Esophagus mucosa (tissue), 1 donor: Measurements from ENCODE around the gene LY6G6C. TPM values are rescaled to one million over a fixed set of nuclear protein-coding genes. Genes with fewer than 3 reads are reported as not detected.

ENCODE experiments used
- ATAC-seq: fragments of 200-7000 bp; cut with Tn5 transposase; one replicate; pipeline ENCODE4 v1.9.1; 2020
- total RNA-seq: library from RNA; stranded (reverse); gene quantifications from one replicate; pipeline ENCODE4 v1.2.4, GENCODE V29; 2023
- donor health status: DM: yes; HTN: yes; CAD: no.

Gene LY6G6C
- total RNA-seq: 10.8 TPM

GRCh38 chr6:31721351-31722020 lies at the start of gene LY6G6C:
Gene LY6G6C (minus strand): TSS chr6:31721746. CDS start chr6:31721679, 67 bp downstream.
- no peak for ATAC-seq

DNA sequence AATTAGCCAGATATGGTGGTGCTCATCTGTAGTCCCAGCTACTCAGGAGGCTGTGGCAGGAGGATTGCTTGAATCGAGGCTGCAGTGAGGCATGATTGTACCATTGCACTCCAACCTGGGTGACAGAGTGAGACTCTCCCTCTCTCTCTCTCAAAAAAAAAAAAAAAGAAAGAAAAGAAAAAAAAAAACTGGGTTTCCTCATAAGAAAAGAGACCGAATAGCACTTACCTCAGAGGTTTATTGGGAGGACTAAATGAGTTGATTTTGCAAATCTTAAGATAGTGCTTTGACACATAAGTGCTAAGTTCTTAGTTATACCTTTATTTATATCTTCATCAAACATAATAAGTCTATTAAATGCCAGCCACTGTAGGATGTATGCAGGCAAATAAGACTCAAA lies 49.3 kb upstream of the LY6G6C start:
- no peak for ATAC-seq

GRCh38 chr6:31769684-31770371 lies 48.3 kb upstream of the LY6G6C start:
- ATAC-seq: peak; percentile 87

DNA sequence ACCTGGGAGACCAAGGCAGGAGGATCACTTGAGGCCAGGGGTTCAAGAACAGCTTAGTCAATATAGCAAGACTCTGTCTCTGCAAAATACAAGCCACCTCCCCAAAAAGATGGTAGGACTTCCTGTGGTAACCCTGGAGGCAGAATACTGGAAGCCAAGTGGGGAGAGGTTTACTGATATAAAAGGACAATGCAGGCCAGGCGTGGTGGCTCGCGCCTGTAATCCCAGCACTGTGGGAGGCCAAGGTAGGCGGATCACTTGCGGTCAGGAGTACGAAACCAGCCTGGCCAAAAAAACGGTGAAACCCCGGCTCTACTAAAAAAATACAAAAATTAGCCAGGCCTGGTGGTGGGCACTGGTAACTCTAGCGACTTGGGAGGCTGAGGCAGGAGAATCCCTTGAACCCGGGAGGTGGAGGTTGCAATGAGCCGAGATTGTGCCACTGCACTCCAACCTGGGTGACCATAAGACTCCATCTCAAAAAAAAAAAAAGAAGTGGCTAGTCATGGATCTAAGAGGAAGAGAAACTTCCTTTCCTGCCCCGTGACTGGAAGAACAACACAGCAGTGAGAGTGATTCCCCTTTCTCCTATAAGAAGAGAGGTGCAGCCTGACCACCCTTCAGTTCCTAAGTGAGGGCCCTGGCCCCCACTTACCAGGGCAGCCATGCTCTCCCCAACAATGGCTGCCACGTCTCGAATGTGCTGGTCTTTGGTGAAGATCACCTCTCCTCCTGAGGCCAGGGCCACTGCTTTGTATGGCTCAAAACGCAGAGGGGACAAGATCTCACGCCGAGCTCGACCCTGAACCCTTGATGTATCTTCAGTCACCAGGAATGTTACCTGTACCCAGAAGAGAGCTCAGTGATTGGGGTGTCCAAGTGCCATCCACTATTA lies 47.1 kb upstream of the LY6G6C start:
- no peak for ATAC-seq

- no peak for ATAC-seq
These were observed 45.6 kb upstream of the LY6G6C start for GRCh38 chr6:31767096-31767645.

- no peak for ATAC-seq
These were observed 44.6 kb upstream of the LY6G6C start for GRCh38 chr6:31765910-31766794.

DNA sequence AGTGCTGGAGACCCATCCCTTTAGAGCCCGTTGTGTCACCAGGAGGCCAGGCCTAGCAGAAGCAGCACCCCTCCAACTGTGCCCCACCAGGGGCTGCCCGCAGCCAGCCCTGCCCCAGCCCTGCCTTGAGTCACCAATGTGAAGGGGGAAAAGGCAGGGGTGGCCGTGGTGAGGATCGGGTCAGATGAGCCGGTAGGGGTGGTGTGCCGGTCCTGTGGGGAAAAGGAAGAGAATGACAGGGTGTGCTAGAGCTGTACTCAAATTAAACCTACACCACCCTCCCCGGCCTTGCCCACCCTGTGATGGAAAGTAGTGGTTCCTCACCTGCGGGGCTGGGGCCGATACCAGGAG lies 44.0 kb upstream of the LY6G6C start:
- ATAC-seq: no peak

DNA sequence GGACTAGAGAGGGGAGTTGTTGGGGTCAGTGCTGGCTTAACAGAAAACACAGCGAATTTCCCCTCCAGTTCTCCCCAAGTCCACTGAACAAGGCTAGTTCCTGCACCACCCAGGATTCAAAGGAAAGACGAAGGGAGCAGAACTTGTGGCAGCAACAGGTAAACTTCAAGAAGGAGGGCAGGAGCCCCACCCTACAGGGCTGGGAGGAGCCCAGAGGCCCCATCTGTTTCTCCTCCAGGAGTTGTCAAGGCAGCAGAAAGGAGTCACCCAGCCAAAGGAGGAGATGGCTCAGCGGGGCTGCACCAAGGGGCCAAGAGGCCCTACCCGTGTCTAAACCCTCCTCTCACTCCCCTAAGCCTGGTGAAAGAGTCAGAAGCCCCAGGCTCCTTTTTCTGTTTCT lies 42.7 kb upstream of the LY6G6C start:
- ATAC-seq: no peak

- ATAC-seq: peak; percentile 45
These were observed 42.0 kb upstream of the LY6G6C start for GRCh38 chr6:31763619-31763940.

DNA sequence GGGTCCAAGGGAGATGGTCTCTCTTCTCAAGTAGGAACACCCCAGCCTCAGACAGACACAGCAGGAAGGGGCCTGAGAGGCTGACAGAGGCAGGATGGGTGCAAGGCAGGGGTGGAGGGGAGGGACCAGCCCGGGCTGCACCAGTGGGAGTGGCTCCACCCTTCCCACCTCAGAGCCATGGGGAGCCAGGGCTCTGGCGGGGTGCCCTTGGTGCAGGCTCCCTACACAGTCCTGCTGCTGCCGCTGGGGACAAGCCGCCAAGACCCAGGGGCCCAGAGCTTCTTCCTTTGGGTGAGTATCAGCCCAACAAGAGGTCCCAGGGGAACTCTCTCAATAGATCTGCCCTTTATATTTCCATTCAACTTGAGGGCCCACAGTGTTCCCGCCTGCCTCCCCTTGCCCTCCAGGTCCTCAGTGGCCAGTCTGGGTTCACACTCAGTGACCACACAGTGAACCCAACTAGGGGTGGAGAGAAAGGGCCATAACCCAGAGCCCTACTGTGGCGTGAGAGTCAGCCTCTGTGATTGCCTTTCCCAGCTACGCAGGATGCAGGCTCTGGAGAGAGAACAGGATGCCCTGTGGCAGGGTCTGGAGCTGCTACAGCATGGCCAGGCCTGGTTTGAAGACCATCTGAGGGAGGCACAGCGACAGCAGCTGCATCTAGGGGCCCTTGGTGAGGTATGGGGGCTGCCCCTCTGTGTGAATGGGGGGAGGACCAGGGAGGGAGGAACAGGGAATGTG lies 41.5 kb upstream of the LY6G6C start:
- peak; percentile 20 for ATAC-seq

DNA sequence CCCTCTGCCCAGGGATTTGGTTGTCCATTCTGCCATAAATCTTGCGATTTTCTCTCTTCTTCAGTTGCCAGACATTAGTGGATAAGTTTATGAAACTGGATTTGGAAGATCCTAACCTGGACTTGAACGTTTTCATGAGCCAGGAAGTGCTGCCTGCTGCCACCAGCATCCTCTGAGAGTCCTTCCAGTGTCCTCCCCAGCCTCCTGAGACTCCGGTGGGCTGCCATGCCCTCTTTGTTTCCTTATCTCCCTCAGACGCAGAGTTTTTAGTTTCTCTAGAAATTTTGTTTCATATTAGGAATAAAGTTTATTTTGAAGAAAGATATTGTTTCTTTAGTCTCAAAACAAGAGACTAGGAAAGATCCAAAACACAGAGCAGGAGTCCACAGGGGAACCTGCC lies 40.8 kb upstream of the LY6G6C start, which contains the start of gene SAPCD1:
TSS of gene SAPCD1 (plus strand) at position 301 of the 400 bp plus-strand sequence. CDS start 399 bp downstream, outside the sequence.
- ATAC-seq: no peak

DNA sequence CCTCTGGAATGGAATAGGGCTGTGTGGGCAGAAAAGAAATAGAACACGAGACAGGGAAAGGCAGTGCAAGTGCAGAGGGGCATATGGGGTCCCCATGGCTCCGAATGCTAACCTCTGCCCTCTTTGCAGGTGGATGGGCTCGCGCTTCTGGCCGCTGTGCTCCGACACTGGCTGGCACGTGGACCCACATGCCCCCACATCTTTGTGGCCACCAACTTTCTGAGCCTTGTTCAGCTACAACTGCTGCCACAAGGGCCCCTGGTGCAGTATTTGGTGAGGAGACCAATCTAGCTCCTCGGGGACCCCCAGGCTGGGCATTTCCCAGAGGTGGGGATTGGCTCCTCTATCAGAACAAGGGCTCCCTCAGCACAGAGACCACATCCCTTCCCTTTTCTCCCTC lies 39.8 kb upstream of the LY6G6C start:
- no peak for ATAC-seq

- no peak for ATAC-seq
These were observed 39.2 kb upstream of the LY6G6C start for GRCh38 chr6:31760790-31761189.

- ATAC-seq: no peak
These were observed 36.7 kb upstream of the LY6G6C start for GRCh38 chr6:31758281-31758680.

DNA sequence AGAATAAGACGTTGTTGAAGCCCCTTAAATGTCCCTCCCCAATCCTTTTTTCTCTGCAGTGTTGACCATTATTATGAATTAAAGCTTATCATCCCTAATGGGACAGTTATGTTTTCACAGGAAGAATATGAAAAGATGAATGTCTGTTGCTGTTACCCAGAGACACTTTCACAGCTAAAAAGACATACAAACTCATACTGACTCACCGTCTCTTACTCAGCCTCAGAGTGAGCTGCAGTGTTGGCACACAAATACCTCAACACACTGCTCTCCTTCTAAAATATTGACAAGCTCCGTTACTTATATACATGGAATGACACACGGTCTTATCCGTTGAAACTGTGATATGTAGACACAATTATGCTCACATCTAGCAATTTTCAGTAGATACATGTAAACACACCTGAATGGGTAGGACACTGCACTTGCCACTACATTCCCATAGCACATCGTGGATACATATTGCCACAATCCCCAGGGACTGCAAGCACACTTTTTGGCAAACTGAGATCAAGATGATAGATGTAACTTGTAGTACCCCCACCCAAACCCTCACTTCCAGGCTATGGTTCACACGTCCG lies 31.3 kb upstream of the LY6G6C start:
- ATAC-seq: peak; percentile 75

- ATAC-seq: no peak
These were observed 29.0 kb upstream of the LY6G6C start for GRCh38 chr6:31750411-31751022.

DNA sequence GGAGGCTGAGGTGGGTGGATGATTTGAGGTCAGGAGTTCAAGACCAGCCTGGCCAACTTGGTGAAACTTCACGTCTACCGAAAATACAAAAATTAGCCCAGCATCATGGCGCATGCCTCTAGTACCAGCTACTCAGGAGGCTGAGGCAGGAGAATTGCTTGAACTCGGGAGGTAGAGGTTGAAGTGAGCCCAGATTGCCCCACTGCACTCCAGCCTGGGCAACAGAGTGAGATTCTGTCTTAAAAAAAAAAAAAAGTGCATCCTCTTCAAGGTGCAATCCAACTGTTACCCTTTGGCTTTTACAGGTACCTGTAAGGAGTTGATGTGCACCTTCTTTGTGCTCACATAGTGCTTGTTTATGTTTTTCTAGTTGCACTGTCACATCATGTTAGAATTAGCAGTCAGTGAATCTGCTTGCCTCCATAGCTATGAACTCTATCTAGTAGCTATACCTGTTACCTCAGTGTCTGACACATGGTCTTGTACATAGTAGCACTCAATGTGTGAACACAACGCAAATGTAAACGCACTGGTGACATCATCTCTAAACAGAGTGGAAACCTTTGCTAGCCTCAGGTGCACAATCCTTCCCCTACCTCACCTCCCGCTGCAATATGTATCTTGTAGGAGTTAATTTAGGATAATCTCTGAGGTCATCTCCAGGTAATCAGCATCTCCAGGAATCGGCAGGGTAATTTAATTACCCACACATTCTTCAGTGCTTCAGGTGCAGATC lies 27.9 kb upstream of the LY6G6C start:
- ATAC-seq: no peak

GRCh38 chr6:31744422-31744821 lies 22.9 kb upstream of the LY6G6C start:
- ATAC-seq: no peak

GRCh38 chr6:31742894-31743293 lies 21.3 kb upstream of the LY6G6C start:
- ATAC-seq: no peak

DNA sequence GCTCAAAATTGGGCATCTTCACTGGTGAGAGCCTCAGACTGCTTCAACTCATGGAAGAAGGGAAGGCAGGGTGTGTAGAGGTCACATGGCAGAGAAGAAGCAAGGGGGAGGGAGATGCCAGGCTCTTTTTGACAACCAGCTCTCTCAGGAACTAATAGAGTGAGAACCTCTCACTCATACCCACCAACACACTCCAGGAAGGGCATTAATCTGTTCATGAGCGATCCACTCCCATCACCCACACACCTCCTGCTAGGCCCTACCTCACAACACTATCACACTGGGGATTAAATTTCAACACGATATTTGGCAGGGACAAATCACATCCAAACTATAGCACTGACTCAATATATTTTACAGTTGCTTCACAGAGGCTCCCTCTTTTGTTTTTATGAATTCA lies 20.3 kb upstream of the LY6G6C start:
- ATAC-seq: no peak
